Nephron progenitor cell (in vitro differentiated cells): ENCODE data around the gene GPR18.
A peak's percentile ranks its signal among the peaks of the same experiment; 100 is the strongest.

Experiments
- DNase-seq: peaks from one replicate; pipeline ENCODE4 v3.0.0; 2021
- H3K27ac Mint-ChIP-seq: 2 replicates; pipeline ENCODE4 v1.8.0; 2021; ENCODE audit warnings: mild to moderate bottlenecking, moderate library complexity, mixed read lengths
- H3K27me3 Mint-ChIP-seq: 2 replicates; pipeline ENCODE4 v1.8.0; 2021; ENCODE audit warnings: mild to moderate bottlenecking, low read depth, mixed read lengths; ENCODE audit not compliant: poor library complexity
- H3K36me3 Mint-ChIP-seq: 2 replicates; pipeline ENCODE4 v1.8.0; 2021; ENCODE audit warnings: low read depth, mixed read lengths
- H3K4me1 Mint-ChIP-seq: 2 replicates; pipeline ENCODE4 v1.8.0; 2021; ENCODE audit warnings: mixed read lengths
- H3K4me3 Mint-ChIP-seq: 2 replicates; pipeline ENCODE4 v1.8.0; 2021; ENCODE audit warnings: mild to moderate bottlenecking, moderate library complexity, mixed read lengths
- H3K9me3 Mint-ChIP-seq: 2 replicates; pipeline ENCODE4 v1.8.0; 2021; ENCODE audit warnings: mild to moderate bottlenecking, moderate library complexity, mixed read lengths
- CTCF ChIP-seq: fragments of 200-600 bp; sonication (generic); IDR thresholded peaks from 2 replicates; pipeline ENCODE4 v1.5.0; 2021; ENCODE audit warnings: antibody characterized with exemption

The GPR18 gene

GRCh38 chr13:99275093-99275469 lies 16.9 kb upstream of the GPR18 start:
- H3K4me1 Mint-ChIP-seq = peaks cover 13% of the 10 kb centered on the region
- H3K9me3 Mint-ChIP-seq = peaks cover 17% of the 10 kb centered on the region
- no peak for DNase-seq
- H3K4me3 Mint-ChIP-seq = no peak overlapping the region
- TF ChIP-seq CTCF = no peak
- peaks cover 67% of the 10 kb centered on the region for H3K36me3 Mint-ChIP-seq
- no peak overlapping the region for H3K27ac Mint-ChIP-seq
- H3K27me3 Mint-ChIP-seq = no peaks in the 10 kb centered on the region

GRCh38 chr13:99273128-99273527 lies 14.9 kb upstream of the GPR18 start:
- Mint-ChIP-seq H3K4me3 (no peak overlapping the region), H3K27ac (peak overlapping the region; percentile 28), H3K9me3 (peaks cover 17% of the 10 kb centered on the region), H3K4me1 (peaks cover 13% of the 10 kb centered on the region), H3K36me3 (peaks cover 64% of the 10 kb centered on the region), H3K27me3 (no peaks in the 10 kb centered on the region)
- no peak for DNase-seq
- TF ChIP-seq CTCF = no peak

DNA sequence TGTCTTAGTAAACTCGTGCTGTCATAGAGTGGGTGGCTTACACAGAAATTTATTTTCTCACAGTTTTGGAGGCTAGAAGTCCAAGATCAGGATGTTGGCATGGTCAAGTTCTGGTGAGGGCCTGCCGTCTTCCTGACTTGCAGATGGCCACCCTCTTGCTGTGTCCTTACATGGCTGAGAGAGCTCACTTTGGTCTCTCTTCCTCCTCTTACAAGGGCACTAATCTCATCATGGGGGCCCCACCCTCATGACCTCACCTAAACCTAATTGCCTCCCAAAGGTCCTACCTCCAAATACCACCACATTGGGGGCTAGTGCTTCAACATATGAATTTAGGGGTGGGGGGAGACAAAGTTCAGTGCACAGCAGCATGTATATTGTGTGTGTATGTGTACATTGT lies 14.3 kb upstream of the GPR18 start:
- Mint-ChIP-seq H3K27ac (no peak overlapping the region), H3K36me3 (peaks cover 61% of the 10 kb centered on the region), H3K27me3 (no peaks in the 10 kb centered on the region), H3K9me3 (peaks cover 17% of the 10 kb centered on the region), H3K4me3 (no peak overlapping the region), H3K4me1 (peaks cover 13% of the 10 kb centered on the region)
- no peak for DNase-seq
- TF ChIP-seq CTCF = no peak

DNA sequence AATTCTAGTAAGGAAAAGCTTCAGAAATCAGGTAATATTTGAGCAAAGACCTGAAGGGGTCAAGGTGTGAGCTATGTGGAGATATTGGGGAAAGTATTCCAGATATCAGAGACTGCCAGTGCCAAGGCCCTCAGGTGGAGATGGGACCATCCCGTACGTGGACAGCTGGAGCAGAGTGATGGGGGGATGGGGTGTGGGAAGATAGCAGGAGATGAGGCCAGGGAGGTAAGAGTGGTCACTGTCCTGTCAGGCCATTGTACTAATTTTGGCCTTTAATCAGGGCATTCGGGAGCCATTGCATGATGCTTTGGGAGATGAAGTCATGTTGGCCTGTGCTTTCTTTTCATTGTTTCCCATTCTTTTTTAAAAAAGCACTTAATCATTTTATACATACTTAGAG lies 13.1 kb upstream of the GPR18 start:
- no peaks in the 10 kb centered on the region for H3K27me3 Mint-ChIP-seq
- TF ChIP-seq CTCF = no peak
- H3K36me3 Mint-ChIP-seq = peaks cover 58% of the 10 kb centered on the region
- no peak for DNase-seq
- no peak overlapping the region for H3K4me3 Mint-ChIP-seq
- H3K4me1 Mint-ChIP-seq = peaks cover 3% of the 10 kb centered on the region
- peaks cover 17% of the 10 kb centered on the region for H3K9me3 Mint-ChIP-seq
- H3K27ac Mint-ChIP-seq = no peak overlapping the region

DNA sequence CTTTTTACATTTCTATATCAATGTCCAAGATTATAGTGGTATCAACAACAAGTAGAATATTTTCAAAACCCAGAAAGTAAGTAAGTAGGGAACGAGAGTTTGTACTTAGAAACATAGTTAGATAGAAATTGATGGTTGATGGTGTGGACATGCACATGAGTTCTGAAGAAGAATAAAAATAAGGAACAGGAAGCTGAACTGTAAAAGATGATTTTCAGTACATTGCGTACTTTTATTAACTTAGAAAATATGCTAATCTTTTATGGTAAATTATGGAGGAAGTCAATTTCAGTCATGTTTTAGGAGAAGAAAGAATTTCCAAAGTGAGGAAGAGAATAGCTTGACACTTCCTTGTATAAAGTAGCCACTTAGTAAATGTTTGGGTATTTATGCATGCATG lies 12.3 kb upstream of the GPR18 start:
- H3K9me3 Mint-ChIP-seq = peaks cover 17% of the 10 kb centered on the region
- TF ChIP-seq CTCF = no peak
- no peak overlapping the region for H3K27ac Mint-ChIP-seq
- H3K36me3 Mint-ChIP-seq = peaks cover 52% of the 10 kb centered on the region
- no peak for DNase-seq
- H3K27me3 Mint-ChIP-seq = no peaks in the 10 kb centered on the region
- no peak overlapping the region for H3K4me3 Mint-ChIP-seq
- H3K4me1 Mint-ChIP-seq = no peaks in the 10 kb centered on the region

GRCh38 chr13:99269627-99270241 lies 11.6 kb upstream of the GPR18 start:
- TF ChIP-seq CTCF = peak; percentile 41
- Mint-ChIP-seq H3K4me1 (no peaks in the 10 kb centered on the region), H3K36me3 (peaks cover 44% of the 10 kb centered on the region), H3K4me3 (no peak overlapping the region), H3K27ac (no peak overlapping the region), H3K9me3 (peaks cover 17% of the 10 kb centered on the region), H3K27me3 (no peaks in the 10 kb centered on the region)
- DNase-seq = no peak
